A673 (cell line): ENCODE results near the gene CNPY1. TPM values are rescaled to one million over a fixed set of nuclear protein-coding genes. Genes with fewer than 3 reads are reported as not detected.

Source experiments
- BruUV-seq: library from RNA; stranded (reverse); fragments of 400-500 nt; replicated peaks from 2 replicates; lab custom pipeline; 2021; lab: Mats Ljungman, UMichigan
- CTCF ChIA-PET: fragments of 300-600 bp; sonication (Branson Sonifier 250); formaldehyde crosslinking; loops from one replicate; lab custom pipeline; 2022; ENCODE audit warnings: antibody characterized with exemption; lab: Charles Lee
- POLR2A ChIA-PET: fragments of 300-600 bp; sonication (Branson Sonifier 250); formaldehyde crosslinking; loops from one replicate; lab custom pipeline; 2022; ENCODE audit warnings: antibody characterized with exemption; ENCODE audit not compliant: low non-redundant PET; lab: Charles Lee
- DNase-seq: peaks from one replicate; pipeline ENCODE4 v3.0.0-alpha.2; 2015; ENCODE audit warnings: low spot score
- H3K27ac ChIP-seq: fragments of 200-600 bp; sonication (generic); 2 replicates; pipeline ENCODE4 v1.5.1; 2016; ENCODE audit warnings: mixed run types, low read depth, mild to moderate bottlenecking, mixed read lengths, antibody characterized with exemption, low read length; ENCODE audit not compliant: poor library complexity, severe bottlenecking
- H3K27me3 ChIP-seq: fragments of 200-600 bp; sonication (generic); replicated peaks from 2 replicates; pipeline ENCODE4 v1.6.1; 2017; ENCODE audit warnings: mixed run types, low read depth, mild to moderate bottlenecking, mixed read lengths, antibody characterized with exemption, low read length; ENCODE audit not compliant: insufficient read depth, poor library complexity
- H3K36me3 ChIP-seq: fragments of 200-600 bp; sonication (generic); 2 replicates; pipeline ENCODE4 v1.6.1; 2016; ENCODE audit warnings: mixed run types, mild to moderate bottlenecking, mixed read lengths, antibody characterized with exemption, low read length; ENCODE audit not compliant: insufficient read depth, poor library complexity, severe bottlenecking
- H3K4me1 ChIP-seq: fragments of 200-600 bp; sonication (generic); 2 replicates; pipeline ENCODE4 v1.6.1; 2017; ENCODE audit warnings: mixed run types, mild to moderate bottlenecking, mixed read lengths, antibody characterized with exemption, low read length; ENCODE audit not compliant: insufficient read depth, poor library complexity, severe bottlenecking
- H3K4me3 ChIP-seq: fragments of 200-600 bp; sonication (generic); 2 replicates; pipeline ENCODE4 v1.5.1; 2016; ENCODE audit warnings: low read depth, mixed run types, mild to moderate bottlenecking, mixed read lengths, low read length; ENCODE audit not compliant: poor library complexity, severe bottlenecking
- H3K9me3 ChIP-seq: fragments of 200-600 bp; sonication (generic); 2 replicates; pipeline ENCODE4 v1.6.1; 2016; ENCODE audit warnings: mixed run types, low read depth, mild to moderate bottlenecking, mixed read lengths, antibody characterized with exemption, low read length; ENCODE audit not compliant: poor library complexity, severe bottlenecking
- EZH2 ChIP-seq: fragments of 200-600 bp; sonication (generic); IDR thresholded peaks from 2 replicates; pipeline ENCODE4 v1.6.1; 2017; ENCODE audit warnings: borderline replicate concordance, low read depth, mild to moderate bottlenecking, mixed read lengths, antibody characterized with exemption, low read length; ENCODE audit not compliant: poor library complexity, severe bottlenecking
- intact Hi-C: fragments of 100-400 bp; cut with micrococcal nuclease; formaldehyde crosslinking; loops from one replicate; pipeline ENCODE4 v1.10.0; 2022; ENCODE audit not compliant: unreplicated experiment
- total RNA-seq: library from RNA; stranded (reverse); gene quantifications from 2 replicates; pipeline ENCODE4 v1.2.3, GENCODE V29; 2021
- TF ChIP-seq, protein P1 (sequence below): fragments of 300-800, 200-600 bp; sonication (generic); conservative IDR thresholded peaks from 2 replicates; pipeline ENCODE4 v1.5.1; 2017; ENCODE audit warnings: low read depth, mild to moderate bottlenecking, antibody characterized with exemption, low read length, moderate library complexity, mixed read lengths

The CNPY1 gene
- total RNA-seq, 1 experiment from 2014 or later = not detected

DNA sequence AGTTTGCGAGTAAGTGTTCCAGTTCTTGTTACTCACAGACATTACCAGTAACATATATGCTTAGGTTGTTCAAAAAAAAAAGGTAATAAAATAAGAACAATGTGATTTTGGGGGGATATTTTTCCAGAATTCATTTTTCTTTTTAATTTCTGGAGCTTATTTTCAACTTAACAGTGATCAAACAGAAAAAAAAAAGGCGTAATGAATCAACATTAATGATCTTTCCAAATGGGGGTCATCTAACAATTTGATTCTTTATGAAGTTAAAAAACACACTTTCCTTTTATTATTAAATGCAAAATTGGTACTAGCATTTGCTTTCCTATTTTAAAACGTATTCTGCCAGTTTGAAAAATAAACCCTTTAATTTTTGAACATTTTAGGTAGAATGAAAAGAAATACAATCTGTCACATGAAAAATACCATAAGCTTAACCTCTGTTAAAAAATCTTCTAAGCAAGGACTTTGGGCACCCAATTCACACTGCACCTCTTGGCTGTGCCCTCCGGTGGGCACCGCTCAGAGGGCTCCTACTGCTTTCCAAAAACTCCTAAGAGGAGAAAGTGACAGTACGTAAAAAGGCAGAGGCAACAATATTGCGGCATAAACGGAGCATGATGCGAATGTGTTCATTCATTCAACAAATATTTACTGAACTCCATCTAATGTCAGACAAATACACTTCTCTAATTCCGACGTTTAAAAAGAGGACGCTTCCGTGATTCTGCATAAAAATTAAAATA is 32.6 kb downstream of the CNPY1 start:
- ChIA-PET CTCF (no interaction called here), POLR2A (no interaction called here)
- Histone ChIP-seq H3K27ac (no peak overlapping the region), H3K36me3 (no peaks in the 10 kb centered on the region), H3K4me3 (no peak overlapping the region), H3K9me3 (no peaks in the 10 kb centered on the region), H3K4me1 (no peaks in the 10 kb centered on the region), H3K27me3 (peaks cover 94% of the 10 kb centered on the region)
- no TSS peak for BruUV-seq
- DNase-seq = no peak
- TF ChIP-seq, protein P1, sequence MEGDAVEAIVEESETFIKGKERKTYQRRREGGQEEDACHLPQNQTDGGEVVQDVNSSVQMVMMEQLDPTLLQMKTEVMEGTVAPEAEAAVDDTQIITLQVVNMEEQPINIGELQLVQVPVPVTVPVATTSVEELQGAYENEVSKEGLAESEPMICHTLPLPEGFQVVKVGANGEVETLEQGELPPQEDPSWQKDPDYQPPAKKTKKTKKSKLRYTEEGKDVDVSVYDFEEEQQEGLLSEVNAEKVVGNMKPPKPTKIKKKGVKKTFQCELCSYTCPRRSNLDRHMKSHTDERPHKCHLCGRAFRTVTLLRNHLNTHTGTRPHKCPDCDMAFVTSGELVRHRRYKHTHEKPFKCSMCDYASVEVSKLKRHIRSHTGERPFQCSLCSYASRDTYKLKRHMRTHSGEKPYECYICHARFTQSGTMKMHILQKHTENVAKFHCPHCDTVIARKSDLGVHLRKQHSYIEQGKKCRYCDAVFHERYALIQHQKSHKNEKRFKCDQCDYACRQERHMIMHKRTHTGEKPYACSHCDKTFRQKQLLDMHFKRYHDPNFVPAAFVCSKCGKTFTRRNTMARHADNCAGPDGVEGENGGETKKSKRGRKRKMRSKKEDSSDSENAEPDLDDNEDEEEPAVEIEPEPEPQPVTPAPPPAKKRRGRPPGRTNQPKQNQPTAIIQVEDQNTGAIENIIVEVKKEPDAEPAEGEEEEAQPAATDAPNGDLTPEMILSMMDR = no peak
- no peak for TF ChIP-seq EZH2
- intact Hi-C loops = no loop called here

DNA sequence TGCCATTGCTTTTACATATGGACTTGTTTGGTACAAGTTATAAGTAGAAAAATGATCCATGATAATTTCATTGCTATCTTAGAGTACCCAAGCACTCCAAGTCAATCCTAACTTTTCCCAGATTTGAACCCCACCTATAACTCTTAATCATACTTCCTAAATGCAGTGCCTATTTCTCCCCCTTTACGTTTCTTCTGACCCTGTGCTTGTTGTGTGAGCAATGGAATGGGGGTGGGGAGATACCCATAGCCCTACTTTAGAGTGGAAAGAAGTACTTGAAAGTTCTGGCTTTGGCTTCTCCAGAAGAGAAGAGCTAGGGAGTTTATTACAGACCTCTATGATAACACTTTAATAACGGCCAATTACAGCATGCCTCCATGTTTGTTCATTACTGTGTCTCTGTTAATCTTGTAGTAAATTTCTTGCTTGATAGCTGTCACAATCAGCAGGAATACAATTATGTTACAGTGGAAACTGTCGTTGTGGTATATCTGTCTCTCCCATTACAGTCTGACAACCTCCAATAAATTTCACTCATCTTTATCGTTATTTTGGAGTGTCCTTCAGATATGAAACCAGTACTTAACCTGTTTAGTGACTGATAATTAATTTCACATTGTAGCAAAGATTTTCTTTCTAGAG is 34.0 kb downstream of the CNPY1 start:
- intact Hi-C loops = no loop called here
- TF ChIP-seq, protein P1 = no peak
- TF ChIP-seq EZH2 = no peak

DNA sequence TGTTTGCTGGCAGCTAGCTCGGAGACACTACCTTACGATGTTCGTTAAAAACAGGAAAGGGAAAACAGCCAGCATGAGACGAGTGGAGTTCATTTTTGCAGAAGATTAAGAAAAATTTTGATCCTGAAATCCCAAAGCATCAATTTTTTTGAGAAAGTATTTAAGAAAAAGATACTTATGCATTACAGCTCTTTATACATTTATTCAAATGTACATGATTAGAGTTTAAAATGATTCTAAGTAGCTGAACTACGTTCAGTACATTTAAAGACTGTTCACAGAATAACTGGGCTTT is 34.7 kb downstream of the CNPY1 start:
- no peaks in the 10 kb centered on the region for H3K4me1 ChIP-seq
- ChIA-PET CTCF (interaction anchor here (0.7 kb wide), 1 partner anchor 23 kb away, joined by 4 read pairs; no protein-coding TSS in a partner anchor), POLR2A (interaction anchor here (0.6 kb wide), 1 partner anchor 32 kb away, joined by 17 read pairs; no protein-coding TSS in a partner anchor)
- intact Hi-C loops = no loop called here
- H3K36me3 ChIP-seq = no peaks in the 10 kb centered on the region
- H3K27me3 ChIP-seq = peaks cover 94% of the 10 kb centered on the region
- no peak overlapping the region for H3K4me3 ChIP-seq
- no peak for TF ChIP-seq EZH2
- TF ChIP-seq, protein P1 = no peak
- no peaks in the 10 kb centered on the region for H3K9me3 ChIP-seq
- no peak for DNase-seq
- no peak overlapping the region for H3K27ac ChIP-seq
- BruUV-seq = no TSS peak

More for the DNA sequence above, 34.0 kb downstream of the CNPY1 start:
- CTCF ChIA-PET = no interaction called here
- Histone ChIP-seq H3K4me1 (no peaks in the 10 kb centered on the region), H3K4me3 (no peak overlapping the region), H3K27ac (no peak overlapping the region), H3K27me3 (peaks cover 94% of the 10 kb centered on the region), H3K36me3 (no peaks in the 10 kb centered on the region), H3K9me3 (no peaks in the 10 kb centered on the region)
- no peak for DNase-seq
- no TSS peak for BruUV-seq
- POLR2A ChIA-PET = no interaction called here
